HG03342 (cell line): Measurements from ENCODE around the gene NR4A1.

Source experiments
- ATAC-seq: cut with Tn5 transposase; IDR thresholded peaks from one replicate; pipeline ENCODE4 v1.9.1; 2021; ENCODE audit warnings: mild to moderate bottlenecking, moderate library complexity; ENCODE audit not compliant: unreplicated experiment

Gene NR4A1

DNA sequence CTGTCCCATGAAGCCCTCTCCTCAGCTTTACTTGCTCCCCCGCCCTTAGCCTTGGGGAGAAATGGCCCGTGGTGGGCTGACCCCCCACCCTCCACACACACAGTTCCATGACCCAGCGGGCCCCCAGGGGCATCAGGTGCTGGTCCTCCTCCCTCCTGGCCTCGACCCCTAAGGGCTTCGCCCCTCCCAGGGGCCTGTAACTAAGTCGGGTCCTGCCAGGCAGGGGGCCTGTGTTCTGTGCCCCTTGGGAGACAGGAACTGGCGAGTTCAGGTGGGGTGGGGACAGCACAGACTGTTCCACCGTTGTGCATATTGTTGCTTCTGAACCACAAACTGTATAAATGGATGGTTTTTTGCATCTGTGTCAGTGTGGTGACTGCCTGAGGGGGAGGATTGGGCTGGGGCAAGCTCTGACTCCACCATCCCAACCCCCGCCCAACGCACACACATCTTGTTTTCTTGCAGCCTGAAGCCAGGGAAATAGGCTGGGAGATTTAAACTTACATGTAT, 35.7 kb upstream of the NR4A1 start:
- ATAC-seq, result no peak

DNA sequence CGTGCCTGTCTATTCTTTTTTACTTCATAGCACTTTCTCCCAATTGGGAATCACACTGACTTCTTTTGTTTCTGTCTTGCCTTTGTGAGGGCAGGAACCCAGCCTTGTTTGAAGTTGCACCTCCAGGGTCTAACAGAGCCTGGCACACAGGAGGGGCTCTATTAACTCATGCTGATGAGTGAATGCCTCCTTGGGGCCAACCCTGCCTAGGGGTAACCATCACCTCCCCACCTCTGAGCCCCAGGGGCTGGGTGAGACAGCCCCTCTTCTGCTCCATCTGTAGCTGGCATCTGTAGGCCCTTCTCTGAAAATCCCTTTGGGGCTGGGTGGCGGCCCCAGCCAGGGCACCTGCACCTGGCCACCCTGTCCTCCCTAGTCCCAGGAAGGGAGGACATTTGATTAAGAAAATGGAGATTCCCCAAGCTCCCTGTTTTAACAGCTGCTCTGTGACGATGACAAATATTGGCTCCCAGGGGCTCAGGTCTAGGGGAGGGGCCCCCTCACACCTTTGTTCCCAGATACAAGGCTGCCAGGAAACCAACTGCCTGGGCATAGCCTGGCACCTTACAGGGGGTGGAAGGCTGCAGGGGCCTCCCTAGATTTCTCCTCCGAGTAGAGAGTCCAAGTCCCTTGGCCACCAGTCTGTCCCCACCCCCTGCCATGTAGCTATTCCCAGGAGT, 32.7 kb upstream of the NR4A1 start:
- ATAC-seq, result no peak

DNA sequence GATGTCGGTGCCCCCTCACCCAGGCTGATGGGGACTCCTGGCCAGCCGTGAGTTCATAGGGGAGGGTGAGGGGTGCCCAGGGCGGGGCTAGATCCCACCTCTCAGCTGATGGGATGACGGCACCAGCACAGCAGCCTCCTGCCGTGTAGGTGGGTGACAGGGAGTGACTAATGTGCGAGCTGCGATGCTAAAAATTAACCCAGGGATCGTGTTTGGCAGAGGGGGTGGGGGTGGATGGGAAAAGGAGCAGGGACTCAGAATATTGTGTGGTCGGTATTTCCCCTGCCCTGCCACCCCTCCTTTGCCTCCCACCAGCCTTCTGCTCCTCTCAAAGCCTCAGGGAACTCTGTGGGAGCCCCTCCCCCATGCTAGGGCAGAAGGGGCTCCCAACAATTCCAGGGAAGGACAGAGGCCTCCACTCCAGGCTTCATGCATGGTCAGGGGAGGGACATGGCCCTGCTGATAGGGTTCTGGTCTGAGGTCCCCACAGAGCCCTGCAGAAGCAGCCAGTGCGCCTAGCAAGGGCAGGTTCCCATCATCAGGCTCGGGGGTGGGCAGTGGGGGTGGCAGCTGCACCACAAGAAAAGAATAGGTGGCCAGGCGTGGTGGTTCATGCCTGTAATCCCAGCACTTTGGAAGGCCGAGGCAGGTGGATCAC, 32.0 kb upstream of the NR4A1 start:
- ATAC-seq, result no peak

DNA sequence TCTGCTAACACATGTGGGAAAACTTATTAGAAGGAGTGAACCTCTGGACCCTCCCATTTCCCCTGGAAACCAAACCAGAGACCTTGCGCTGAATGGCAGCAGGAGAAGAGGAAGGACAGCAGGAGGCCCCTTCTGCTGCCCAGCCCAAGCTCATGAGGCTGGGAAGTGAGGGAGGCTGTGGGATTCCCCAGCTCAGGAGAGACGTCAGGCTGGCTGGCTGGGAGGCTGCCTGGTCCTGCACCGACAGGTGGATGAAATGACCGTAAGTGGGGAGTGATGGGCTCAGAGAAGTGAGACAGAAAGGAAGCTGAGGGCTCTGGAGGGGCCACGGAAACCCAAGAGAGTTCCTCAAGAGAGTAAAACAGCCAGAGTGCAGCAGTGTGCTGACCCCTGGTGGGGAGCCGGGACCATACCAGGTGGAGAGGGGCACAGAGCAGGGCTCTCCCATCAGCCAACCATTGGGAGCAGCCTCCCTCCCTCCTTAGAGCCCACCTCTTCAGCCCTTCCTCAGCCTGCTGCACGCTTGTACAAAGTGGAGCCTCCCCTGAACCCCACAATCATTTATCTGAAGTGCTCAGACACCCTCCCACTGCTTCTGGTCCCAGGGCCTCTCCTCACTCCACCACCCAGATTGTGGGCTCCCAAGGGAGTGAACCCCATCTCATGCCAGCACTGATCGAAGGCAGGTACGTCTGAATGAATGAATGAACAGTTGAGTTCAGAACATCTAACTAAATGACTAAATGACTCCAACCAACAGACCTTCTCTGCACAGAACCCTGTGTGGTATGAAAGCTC, 30.5 kb upstream of the NR4A1 start:
- ATAC-seq, result no peak

DNA sequence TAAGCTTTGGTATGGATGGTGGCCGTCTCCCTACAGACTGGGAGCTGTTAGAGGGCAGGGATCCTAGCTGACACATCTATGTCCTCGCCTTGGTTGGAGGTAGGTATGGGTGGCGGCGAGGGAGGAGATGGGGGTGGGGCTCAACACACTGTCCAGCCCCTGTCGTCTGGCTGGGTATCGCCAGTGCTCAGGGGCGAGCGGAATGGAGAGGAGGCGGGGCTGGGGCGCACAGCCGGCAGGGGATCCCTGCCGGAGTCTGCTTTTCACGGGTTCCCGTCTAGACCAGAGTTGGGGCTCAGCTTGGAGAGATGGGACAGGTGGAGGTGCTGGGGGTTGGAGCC, 28.4 kb upstream of the NR4A1 start:
- no peak for ATAC-seq

DNA sequence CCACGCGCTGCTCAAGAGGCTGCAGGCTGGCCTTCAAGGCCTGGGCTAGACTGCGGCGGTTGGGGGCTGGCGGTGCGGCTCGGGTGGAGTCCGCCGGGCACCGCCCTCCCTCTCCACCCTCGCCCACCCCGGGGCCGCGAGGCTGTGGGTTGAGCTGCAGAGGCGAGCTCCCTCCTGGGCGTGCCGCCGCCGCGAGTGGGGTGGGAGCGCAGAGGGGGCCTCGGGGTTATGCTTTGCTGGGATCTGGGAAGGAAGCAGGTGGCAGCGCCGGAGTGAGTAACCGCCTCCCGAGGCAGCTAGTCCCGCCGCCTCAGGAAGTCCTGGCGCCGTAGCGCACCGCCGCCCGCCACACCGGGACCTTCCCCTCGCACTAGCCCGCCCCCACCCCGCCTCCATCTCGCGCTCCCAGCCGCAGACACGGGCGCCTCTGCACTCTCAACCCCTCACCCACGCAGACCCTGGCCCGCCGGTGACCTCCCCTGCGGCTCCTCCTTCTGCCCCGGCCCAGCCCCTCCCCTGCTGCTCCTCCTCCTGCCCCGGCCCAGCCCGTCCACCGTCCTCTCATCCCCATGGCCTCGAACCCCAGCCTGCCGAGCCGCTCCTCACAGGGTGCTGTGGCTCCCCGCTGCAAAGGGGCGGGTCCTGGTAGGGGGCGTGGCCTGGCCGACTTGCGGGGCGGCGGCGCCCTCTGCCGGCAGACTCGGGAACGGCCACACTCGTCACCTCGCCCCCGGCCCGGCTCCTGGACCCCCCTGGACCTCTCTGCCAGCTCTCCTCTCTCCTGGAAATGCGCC, 27.9 kb upstream of the NR4A1 start:
- no peak for ATAC-seq

DNA sequence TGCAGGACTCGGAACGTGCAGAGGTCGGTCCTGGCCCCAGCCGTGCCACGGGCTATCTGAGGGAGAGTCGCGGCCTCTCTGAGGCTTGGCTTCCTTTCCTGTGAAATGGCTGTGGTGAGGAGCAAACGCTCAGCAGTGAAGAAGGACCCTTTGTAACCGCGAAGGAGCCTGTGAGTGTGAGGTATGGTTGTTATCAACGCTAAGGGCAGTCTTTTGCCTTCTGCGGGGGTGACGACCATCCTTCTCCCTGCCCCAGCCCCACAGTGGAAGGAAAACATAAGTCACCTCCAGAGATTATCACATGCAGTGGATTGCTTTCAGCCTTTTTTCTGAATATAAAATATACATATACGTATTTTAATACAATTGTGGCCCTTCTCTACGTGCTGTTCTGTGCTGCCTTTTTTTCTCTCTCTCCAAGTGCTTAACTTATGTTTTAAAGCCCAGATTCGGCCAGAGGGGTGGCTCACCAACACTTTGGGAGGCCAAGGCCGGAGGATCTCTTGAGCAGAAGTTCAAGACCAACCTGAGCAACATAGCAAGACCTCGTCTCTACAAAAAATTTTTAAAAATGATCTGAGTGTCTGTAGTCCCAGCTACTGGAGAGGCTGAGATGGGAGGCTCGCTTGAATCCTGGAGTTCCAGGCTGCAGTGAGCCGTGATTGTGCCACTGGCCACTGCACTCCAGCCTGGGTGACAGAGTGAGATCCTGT, 27.1 kb upstream of the NR4A1 start:
- ATAC-seq, result no peak

DNA sequence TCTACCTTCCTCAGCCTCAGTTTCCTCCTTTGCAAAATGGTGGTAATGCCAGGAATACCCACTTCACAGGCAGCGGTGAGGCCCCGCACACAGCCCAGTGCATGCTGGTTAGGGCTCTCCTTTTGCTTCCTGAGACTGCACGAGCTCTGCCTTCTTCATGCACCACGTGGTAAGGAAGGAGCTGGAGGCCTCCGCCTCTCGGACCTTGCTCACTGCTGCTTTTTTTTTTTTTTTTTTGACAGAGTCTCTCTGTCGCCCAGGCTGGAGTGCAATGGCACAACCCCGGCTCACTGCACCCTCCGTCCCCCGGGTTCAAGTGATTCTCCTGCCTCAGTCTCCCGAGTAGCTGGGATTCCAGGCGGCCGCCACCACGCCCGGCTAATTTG, 26.4 kb upstream of the NR4A1 start:
- no peak for ATAC-seq

DNA sequence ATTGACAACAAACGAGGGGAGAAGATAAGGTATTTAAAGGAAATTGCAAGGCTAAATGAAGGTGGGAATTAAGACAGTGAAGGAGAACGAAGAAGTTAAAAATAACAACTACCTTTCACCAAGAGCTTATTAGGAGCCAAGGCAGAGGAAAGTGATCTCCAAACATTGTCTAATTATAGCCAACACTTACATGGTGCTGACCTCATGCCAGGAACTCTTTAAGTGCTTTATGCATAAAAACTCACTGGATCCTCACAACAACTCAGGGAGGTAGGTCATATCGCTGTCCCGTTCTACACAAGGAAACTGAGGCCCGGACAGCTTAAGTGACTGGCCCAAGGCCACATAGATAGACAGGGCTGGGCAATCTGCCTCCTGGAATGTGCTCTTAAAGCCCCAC, 25.0 kb upstream of the NR4A1 start:
- no peak for ATAC-seq

DNA sequence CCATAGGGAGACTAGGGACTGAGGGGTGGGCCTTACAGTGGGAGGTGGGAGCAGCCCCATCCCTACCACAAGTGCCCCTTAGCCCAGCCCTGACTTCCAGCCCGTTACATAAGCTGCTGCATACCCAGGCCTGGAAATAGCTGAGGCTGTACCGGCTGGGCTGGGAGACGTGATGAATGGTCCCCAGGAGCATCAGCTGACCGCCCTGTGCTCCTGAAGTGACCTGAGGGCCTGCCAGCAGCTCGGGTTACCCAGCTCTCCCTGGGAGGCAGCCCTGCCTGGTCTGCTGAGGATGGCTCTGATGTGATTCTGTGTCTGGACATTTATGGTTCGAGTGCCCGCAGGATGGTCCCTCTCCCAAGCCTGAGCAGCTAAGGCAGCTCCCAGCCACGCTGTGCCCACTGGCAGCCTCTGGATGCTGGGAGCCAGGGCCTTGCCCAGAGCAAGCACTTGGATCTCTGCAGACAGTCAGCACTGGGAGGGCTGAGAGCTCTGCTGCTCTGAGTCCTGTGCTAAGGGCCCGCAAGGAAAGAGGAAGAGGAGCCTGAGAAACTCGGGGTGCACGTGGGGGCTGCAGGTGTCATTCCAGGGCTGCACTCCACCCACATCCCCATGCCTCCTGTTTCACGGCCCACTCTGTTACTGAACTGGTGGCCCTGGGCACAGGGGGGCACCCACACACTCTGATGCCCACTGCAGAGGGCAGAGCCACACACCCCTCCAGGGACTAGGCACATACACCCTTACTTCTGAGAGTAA, 24.0 kb upstream of the NR4A1 start:
- no peak for ATAC-seq

DNA sequence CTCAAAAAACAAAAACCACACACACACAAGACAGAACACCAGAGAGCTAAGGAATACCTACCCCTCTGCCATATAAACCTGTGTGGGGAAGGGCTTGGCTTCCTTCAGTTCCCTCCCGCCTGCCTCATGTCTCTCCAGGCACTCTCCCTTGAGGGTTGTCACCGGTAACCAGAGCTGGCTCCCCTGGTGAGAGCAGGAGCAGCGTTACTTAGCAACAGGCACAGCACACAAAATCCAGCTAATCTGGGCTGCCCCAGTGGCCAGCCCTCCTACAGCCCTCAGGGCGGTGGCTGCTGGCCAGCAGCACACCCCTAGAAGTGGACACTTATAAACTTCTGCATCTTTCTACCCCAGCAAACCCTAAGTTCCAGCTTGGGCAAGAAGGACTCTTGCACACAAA, 21.6 kb upstream of the NR4A1 start:
- no peak for ATAC-seq

DNA sequence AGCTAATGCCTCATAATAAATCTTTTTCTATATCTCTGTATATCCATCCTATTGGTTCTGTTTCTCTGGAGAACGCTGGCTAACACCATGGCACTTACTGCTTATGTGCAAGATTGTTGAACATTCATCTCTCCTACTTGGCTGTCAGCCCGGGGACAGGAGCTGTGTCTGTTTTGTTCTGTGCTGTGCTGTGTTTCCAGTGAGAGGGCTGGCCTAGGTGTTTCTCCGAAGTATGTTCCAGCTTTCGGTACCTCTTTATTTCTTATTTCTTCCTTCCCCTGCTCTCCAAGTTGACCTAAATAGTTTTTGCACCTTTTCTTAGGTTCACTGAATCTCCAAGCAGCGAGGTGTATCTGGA, 18.8 kb upstream of the NR4A1 start:
- no peak for ATAC-seq

DNA sequence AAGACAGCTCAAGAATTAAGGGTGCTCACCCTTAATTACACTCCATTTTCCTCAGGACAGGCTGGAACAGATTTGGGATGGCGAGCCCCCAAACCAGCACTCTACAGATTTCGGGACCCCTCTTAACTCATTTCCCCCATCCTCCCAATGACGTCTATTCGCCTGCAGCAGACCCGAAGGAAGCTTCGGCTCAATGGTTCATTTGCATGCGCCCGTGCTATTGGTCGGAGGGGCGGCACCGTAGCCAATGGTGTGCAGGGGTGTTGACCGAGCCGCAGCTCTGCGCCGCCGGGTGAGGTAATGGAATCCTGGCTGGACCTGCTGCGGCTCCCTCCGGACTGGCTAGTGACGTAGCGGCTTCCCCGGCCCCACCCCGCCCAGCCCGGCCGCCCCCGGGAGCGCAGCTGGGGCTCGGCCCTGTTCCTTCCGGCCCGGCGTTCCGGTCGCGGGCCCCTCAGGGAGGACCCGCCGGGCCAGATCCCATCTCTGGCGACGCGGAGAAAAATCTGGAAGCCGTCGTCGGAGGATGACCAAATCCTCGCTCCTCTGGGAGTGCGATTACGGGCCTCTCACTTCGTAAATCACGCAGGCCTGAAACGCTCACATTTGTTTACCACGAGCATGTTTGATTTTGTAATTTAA, 18.3 kb upstream of the NR4A1 start:
- ATAC-seq, result peak; percentile 89

DNA sequence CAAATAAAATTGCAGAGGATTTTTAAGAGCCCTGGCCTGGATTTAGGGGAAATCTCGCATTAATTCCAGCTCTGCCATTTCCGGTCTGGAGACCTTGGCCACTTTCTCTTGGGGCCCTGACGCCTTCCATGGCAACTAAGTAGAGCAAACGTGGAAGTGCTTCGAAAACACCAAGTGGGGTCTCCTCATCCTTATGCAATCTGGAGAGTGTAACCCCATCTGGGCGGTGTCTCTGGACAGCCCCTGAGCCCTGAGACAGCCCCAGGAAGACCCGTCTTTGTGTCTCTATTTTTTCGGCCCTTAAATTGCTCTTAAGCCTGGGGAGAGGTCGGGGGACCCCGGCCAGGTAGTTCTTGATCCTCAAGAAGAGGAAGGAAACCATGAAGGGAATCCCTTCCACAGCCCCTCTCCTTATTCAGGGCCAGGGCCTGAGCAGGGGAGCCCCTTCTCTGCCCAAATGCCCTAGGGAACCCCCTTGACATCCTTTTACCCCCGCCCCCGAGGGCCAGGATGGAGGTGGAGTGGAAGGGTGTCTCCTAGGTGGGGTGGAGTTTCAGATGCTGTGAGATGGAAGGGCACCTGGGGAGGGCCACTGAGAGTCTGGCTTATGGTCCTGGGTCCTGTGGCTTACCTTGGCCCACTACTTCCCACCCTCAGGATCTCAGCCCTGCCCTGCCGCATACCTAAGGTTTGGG, 17.6 kb upstream of the NR4A1 start:
- no peak for ATAC-seq

DNA sequence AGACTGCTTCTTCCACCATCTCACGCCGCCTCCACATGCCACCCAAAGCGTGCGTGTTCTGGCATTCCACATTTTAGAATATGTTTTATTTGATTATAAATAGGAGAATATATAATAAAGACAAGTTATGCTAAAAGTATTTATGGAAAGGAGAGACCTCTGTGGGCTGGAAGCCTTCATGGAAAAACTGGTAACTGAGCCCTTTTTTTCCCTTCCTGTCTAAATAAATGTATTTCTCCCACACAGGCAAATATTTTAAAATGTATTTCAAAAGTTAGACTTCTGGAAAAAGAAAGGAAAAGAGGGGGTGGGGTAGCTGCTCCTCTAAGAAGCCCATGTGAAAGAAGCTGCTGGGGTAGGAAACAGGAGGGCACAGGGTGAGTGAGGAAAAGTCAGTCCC, 16.1 kb upstream of the NR4A1 start:
- ATAC-seq, result no peak

DNA sequence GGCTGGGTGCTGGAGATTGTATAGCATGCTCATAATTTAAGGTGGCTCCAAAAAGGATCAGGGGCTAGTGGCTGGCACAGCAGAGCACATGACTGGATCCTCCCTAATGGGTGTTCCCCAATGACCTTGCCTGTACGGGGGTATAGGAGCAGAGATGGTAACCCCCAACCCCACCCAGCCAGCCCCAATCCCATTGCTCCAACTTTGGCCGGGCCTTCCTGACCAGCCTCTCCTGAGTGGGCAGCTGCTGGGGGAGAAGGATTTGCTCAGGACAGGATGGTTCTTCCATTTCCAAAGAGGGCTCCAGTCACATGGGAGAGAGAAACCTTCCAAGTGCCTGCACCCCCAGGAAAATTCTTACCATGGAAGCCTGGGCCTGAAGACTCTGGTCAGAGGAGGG, 15.3 kb upstream of the NR4A1 start:
- ATAC-seq, result no peak

DNA sequence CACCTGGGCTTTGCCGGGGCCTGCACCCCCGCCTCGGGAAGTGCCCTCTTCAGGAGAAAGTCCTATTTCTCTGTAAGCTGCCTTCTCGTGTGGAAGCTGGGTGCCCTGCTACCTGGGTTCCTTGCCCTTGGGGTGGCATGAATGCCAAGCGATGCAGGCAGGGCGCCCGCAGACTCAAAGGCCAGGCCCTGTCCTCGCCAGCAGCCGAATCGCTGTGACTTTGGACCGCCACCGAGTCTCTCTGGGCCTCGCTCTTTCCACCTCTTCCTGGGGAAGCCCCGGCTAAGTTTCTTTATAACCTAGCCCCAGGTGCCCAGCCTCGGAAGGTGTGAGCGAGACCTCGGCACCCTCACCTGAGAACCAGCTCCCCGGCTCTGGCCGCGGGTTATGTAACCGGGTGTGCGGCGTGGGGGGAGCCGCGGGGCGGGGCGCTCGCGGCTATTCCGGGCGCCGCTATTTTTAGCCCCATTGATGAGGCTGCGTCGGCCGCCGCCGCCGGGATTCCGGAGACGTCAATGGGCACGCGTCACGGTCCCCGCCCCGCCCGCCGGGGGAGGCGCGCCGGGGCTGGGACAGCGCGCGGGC, 14.6 kb upstream of the NR4A1 start:
- peak; percentile 36 for ATAC-seq

DNA sequence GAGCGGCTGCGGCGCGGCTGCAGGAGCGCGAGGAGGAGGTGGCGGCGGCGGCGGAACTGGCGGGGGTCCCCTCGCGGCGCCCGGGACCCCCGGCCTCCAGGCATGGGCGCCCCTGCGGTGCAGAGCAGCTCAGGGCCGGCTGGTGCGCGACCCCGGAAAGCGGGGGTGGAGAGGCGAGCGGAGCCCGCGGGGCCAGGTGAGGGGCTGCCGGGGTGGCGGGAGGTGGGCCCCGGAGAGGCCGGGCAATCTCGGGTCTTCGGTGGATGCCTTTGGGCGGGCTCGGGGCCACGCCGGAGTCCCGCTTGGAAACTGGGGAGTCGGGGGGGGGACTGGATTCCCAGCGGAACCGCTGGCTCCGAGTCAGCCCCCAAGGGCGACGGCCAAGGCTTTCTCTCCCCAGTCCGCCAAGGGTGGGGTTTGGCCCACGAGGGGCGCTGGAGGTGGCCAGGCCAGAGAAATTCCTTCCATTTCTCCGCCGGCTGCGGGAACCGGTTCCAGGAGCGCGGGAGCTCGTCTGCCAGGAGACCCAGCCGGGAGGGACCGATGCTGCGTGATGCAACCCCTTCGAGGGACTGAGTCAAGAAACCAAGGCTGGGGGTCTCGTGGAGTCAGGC, 13.9 kb upstream of the NR4A1 start:
- no peak for ATAC-seq
